ENCODE measurements around the gene MARCHF2.
"Not testable (repeated sequence)": the region's sequence is repeated elsewhere in the genome, so short reads cannot be mapped to it uniquely, and the experiment has no call there.

Gene MARCHF2

GRCh38 chr19:8376373-8376974 is 36.6 kb upstream of the MARCHF2 start:
- Histone ChIP-seq H3K4me1 (ENCODE audit: control insufficient read depth, insufficient read depth, low read length) (peaks cover 13% of the 10 kb centered on the region), H3K36me3 (ENCODE audit: control insufficient read depth, insufficient read depth, low read length, severe bottlenecking) (peaks cover 32% of the 10 kb centered on the region)
- H3K4me3 ChIP-seq (ENCODE audit: low read length); H3K9me3 ChIP-seq (ENCODE audit: control insufficient read depth, low read length); H3K27me3 ChIP-seq (replicated peaks; ENCODE audit: control insufficient read depth, insufficient read depth, low read length); DNase-seq (ENCODE audit: low read depth); H3K9ac ChIP-seq (ENCODE audit: low read length): not testable (repeated sequence)

- DNase-seq (ENCODE audit: low read depth) = no peak
- Histone ChIP-seq H3K9me3 (ENCODE audit: control insufficient read depth, low read length) (no peaks in the 10 kb centered on the region), H3K4me1 (ENCODE audit: control insufficient read depth, insufficient read depth, low read length) (peaks cover 13% of the 10 kb centered on the region), H3K9ac (ENCODE audit: low read length) (no peak overlapping the region), H3K4me3 (ENCODE audit: low read length) (no peak overlapping the region), H3K27me3 (replicated peaks; ENCODE audit: control insufficient read depth, insufficient read depth, low read length) (no peaks in the 10 kb centered on the region), H3K36me3 (ENCODE audit: control insufficient read depth, insufficient read depth, low read length, severe bottlenecking) (peaks cover 21% of the 10 kb centered on the region)
Measured at GRCh38 chr19:8377598-8377997, 35.5 kb upstream of the MARCHF2 start.

GRCh38 chr19:8379156-8379891 is 33.8 kb upstream of the MARCHF2 start:
- not testable (repeated sequence) for H3K9ac ChIP-seq (ENCODE audit: low read length); H3K4me1 ChIP-seq (ENCODE audit: control insufficient read depth, insufficient read depth, low read length); H3K9me3 ChIP-seq (ENCODE audit: control insufficient read depth, low read length); H3K27me3 ChIP-seq (replicated peaks; ENCODE audit: control insufficient read depth, insufficient read depth, low read length); H3K4me3 ChIP-seq (ENCODE audit: low read length); DNase-seq (ENCODE audit: low read depth); H3K36me3 ChIP-seq (ENCODE audit: control insufficient read depth, insufficient read depth, low read length, severe bottlenecking)

- H3K9ac ChIP-seq (ENCODE audit: low read length); H3K36me3 ChIP-seq (ENCODE audit: control insufficient read depth, insufficient read depth, low read length, severe bottlenecking); H3K9me3 ChIP-seq (ENCODE audit: control insufficient read depth, low read length); H3K4me1 ChIP-seq (ENCODE audit: control insufficient read depth, insufficient read depth, low read length); H3K4me3 ChIP-seq (ENCODE audit: low read length); DNase-seq (ENCODE audit: low read depth); H3K27me3 ChIP-seq (replicated peaks; ENCODE audit: control insufficient read depth, insufficient read depth, low read length): not testable (repeated sequence)
Measured at GRCh38 chr19:8384569-8384968, 28.5 kb upstream of the MARCHF2 start.

- not testable (repeated sequence) for H3K36me3 ChIP-seq (ENCODE audit: control insufficient read depth, insufficient read depth, low read length, severe bottlenecking); DNase-seq (ENCODE audit: low read depth); H3K9ac ChIP-seq (ENCODE audit: low read length); H3K27me3 ChIP-seq (replicated peaks; ENCODE audit: control insufficient read depth, insufficient read depth, low read length); H3K4me1 ChIP-seq (ENCODE audit: control insufficient read depth, insufficient read depth, low read length); H3K9me3 ChIP-seq (ENCODE audit: control insufficient read depth, low read length); H3K4me3 ChIP-seq (ENCODE audit: low read length)
Measured at GRCh38 chr19:8385103-8385502, 28.0 kb upstream of the MARCHF2 start.

GRCh38 chr19:8385566-8385965 is 27.5 kb upstream of the MARCHF2 start:
- not testable (repeated sequence) for H3K27me3 ChIP-seq (replicated peaks; ENCODE audit: control insufficient read depth, insufficient read depth, low read length); H3K4me1 ChIP-seq (ENCODE audit: control insufficient read depth, insufficient read depth, low read length); H3K9ac ChIP-seq (ENCODE audit: low read length); H3K36me3 ChIP-seq (ENCODE audit: control insufficient read depth, insufficient read depth, low read length, severe bottlenecking); H3K4me3 ChIP-seq (ENCODE audit: low read length); DNase-seq (ENCODE audit: low read depth); H3K9me3 ChIP-seq (ENCODE audit: control insufficient read depth, low read length)

GRCh38 chr19:8386419-8386818 is 26.7 kb upstream of the MARCHF2 start:
- H3K4me1 ChIP-seq (ENCODE audit: control insufficient read depth, insufficient read depth, low read length); H3K9me3 ChIP-seq (ENCODE audit: control insufficient read depth, low read length); H3K9ac ChIP-seq (ENCODE audit: low read length); H3K4me3 ChIP-seq (ENCODE audit: low read length); H3K36me3 ChIP-seq (ENCODE audit: control insufficient read depth, insufficient read depth, low read length, severe bottlenecking); DNase-seq (ENCODE audit: low read depth); H3K27me3 ChIP-seq (replicated peaks; ENCODE audit: control insufficient read depth, insufficient read depth, low read length): not testable (repeated sequence)

- Histone ChIP-seq H3K9ac (ENCODE audit: low read length) (no peak overlapping the region), H3K27me3 (replicated peaks; ENCODE audit: control insufficient read depth, insufficient read depth, low read length) (no peaks in the 10 kb centered on the region), H3K4me1 (ENCODE audit: control insufficient read depth, insufficient read depth, low read length) (peaks cover 12% of the 10 kb centered on the region), H3K9me3 (ENCODE audit: control insufficient read depth, low read length) (no peaks in the 10 kb centered on the region), H3K36me3 (ENCODE audit: control insufficient read depth, insufficient read depth, low read length, severe bottlenecking) (no peaks in the 10 kb centered on the region), H3K4me3 (ENCODE audit: low read length) (no peak overlapping the region)
- no peak for DNase-seq (ENCODE audit: low read depth)
Measured at GRCh38 chr19:8386990-8387389, 26.1 kb upstream of the MARCHF2 start.

- H3K4me3 ChIP-seq (ENCODE audit: low read length) = no peak overlapping the region
- peaks cover 20% of the 10 kb centered on the region for H3K4me1 ChIP-seq (ENCODE audit: control insufficient read depth, insufficient read depth, low read length)
- H3K9me3 ChIP-seq (ENCODE audit: control insufficient read depth, low read length) = no peaks in the 10 kb centered on the region
- no peaks in the 10 kb centered on the region for H3K36me3 ChIP-seq (ENCODE audit: control insufficient read depth, insufficient read depth, low read length, severe bottlenecking)
- H3K27me3 ChIP-seq (replicated peaks; ENCODE audit: control insufficient read depth, insufficient read depth, low read length) = no peaks in the 10 kb centered on the region
- H3K9ac ChIP-seq (ENCODE audit: low read length) = no peak overlapping the region
- no peak for DNase-seq (ENCODE audit: low read depth)
Measured at GRCh38 chr19:8387688-8388611, 25.2 kb upstream of the MARCHF2 start.

- H3K4me1 ChIP-seq (ENCODE audit: control insufficient read depth, insufficient read depth, low read length) = peaks cover 27% of the 10 kb centered on the region
- H3K36me3 ChIP-seq (ENCODE audit: control insufficient read depth, insufficient read depth, low read length, severe bottlenecking) = no peaks in the 10 kb centered on the region
- H3K9ac ChIP-seq (ENCODE audit: low read length) = no peak overlapping the region
- H3K9me3 ChIP-seq (ENCODE audit: control insufficient read depth, low read length) = no peaks in the 10 kb centered on the region
- H3K4me3 ChIP-seq (ENCODE audit: low read length) = no peak overlapping the region
- no peaks in the 10 kb centered on the region for H3K27me3 ChIP-seq (replicated peaks; ENCODE audit: control insufficient read depth, insufficient read depth, low read length)
- DNase-seq (ENCODE audit: low read depth) = no peak
Measured at GRCh38 chr19:8388612-8388958, 24.5 kb upstream of the MARCHF2 start.

GRCh38 chr19:8389891-8390616 is 23.1 kb upstream of the MARCHF2 start, which contains the start of gene RAB11B:
Gene RAB11B (plus strand): TSS chr19:8390360. CDS start chr19:8390417, 57 bp downstream.
- peaks cover 37% of the 10 kb centered on the region for H3K4me1 ChIP-seq (ENCODE audit: control insufficient read depth, insufficient read depth, low read length)

More at GRCh38 chr19:8389891-8390616, 23.1 kb upstream of the MARCHF2 start, which contains the start of gene RAB11B:
- no peaks in the 10 kb centered on the region for H3K27me3 ChIP-seq (replicated peaks; ENCODE audit: control insufficient read depth, insufficient read depth, low read length)
- H3K9me3 ChIP-seq (ENCODE audit: control insufficient read depth, low read length) = no peaks in the 10 kb centered on the region
- peak within 1 kb of the TSS; percentile 99 for H3K9ac ChIP-seq (ENCODE audit: low read length)
- H3K4me3 ChIP-seq (ENCODE audit: low read length) = peak within 1 kb of the TSS; percentile 97
- DNase-seq (ENCODE audit: low read depth) = peak; percentile 100
- H3K36me3 ChIP-seq (ENCODE audit: control insufficient read depth, insufficient read depth, low read length, severe bottlenecking) = no peaks in the 10 kb centered on the region
